Measurements from ENCODE around the gene SLC37A1. TPM values are rescaled to one million over a fixed set of nuclear protein-coding genes. Genes with fewer than 3 reads are reported as not detected.

SLC37A1 gene
- total RNA-seq, 1 experiment from 2014 or later = 15.0 TPM

DNA sequence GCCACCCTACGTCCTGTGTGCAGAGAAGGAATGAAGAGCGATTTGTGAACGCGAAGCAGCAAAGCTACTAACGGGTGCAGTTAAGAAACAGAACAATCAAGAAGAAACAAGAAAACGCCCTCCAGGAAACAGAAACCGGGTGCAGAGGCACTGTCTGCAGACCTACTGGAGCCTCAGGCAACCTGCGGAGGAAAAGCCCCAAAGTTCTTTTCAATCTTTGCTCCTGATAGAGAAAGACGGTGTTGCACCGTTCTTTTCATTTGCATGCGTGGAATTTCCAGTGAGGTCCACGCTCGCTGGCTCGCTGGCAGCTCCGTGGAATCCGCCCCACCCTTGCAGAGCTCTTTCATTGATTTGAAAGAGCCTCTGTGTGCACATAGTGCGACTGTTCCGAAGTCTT, 102.8 kb downstream of the SLC37A1 start:
- Histone ChIP-seq H3K9me3 (ENCODE audit: control insufficient read depth in 1 of 2, insufficient read depth in 1 of 2, low read depth in 1 of 2, low read length in 2 of 2) (no peaks in the 10 kb centered on the region), H3K4me1 (ENCODE audit: control insufficient read depth in 1 of 2, insufficient read depth in 2 of 2, low read length in 2 of 2) (no peaks in the 10 kb centered on the region; a peak in 1 of 4 replicates), H3K9me2 (ENCODE audit: insufficient read depth) (no peaks in the 10 kb centered on the region), H3K27me3 (ENCODE audit: insufficient read depth, low read length) (peaks cover 3% of the 10 kb centered on the region; the same call in 1 of the 2 replicates), H3K36me3 (ENCODE audit: control insufficient read depth in 1 of 2, insufficient read depth in 2 of 2, low read length in 2 of 2) (no peaks in the 10 kb centered on the region), H3K4me2 (ENCODE audit: low read length) (no peak overlapping the region), H2AFZ (ENCODE audit: low read depth, low read length, poor library complexity, severe bottlenecking) (no peak overlapping the region), H3K27ac (ENCODE audit: low read depth, low read length) (no peak overlapping the region), H3K79me2 (ENCODE audit: insufficient read depth, low read length) (no peaks in the 10 kb centered on the region), H3K9ac (ENCODE audit: low read length) (no peak overlapping the region), H4K20me1 (ENCODE audit: insufficient read depth) (no peaks in the 10 kb centered on the region), H3K4me3 (replicated peaks in 1 of 2; ENCODE audit: low read depth in 1 of 2, low read length in 2 of 2) (no peak overlapping the region)
- intact Hi-C loops (cut with micrococcal nuclease) = loop anchor here (10.0 kb wide), 1 partner anchor 108 kb away; no protein-coding TSS in a partner anchor
- POLR2A ChIA-PET = no interaction called here
- RAD21 ChIA-PET (ENCODE audit: low non-redundant PET in 1 of 2, low total read pairs in 2 of 2, uncharacterized antibody in 2 of 2, unreplicated experiment in 2 of 2) = no interaction called here
- ATAC-seq (no peak), DNase-seq (ENCODE audit: low read depth, low spot score) (no peak)
- TF ChIP-seq, protein P1, sequence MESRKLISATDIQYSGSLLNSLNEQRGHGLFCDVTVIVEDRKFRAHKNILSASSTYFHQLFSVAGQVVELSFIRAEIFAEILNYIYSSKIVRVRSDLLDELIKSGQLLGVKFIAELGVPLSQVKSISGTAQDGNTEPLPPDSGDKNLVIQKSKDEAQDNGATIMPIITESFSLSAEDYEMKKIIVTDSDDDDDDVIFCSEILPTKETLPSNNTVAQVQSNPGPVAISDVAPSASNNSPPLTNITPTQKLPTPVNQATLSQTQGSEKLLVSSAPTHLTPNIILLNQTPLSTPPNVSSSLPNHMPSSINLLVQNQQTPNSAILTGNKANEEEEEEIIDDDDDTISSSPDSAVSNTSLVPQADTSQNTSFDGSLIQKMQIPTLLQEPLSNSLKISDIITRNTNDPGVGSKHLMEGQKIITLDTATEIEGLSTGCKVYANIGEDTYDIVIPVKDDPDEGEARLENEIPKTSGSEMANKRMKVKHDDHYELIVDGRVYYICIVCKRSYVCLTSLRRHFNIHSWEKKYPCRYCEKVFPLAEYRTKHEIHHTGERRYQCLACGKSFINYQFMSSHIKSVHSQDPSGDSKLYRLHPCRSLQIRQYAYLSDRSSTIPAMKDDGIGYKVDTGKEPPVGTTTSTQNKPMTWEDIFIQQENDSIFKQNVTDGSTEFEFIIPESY (IDR thresholded peaks at IDR 0.05; ENCODE audit: extremely low read depth, insufficient replicate concordance, low read length) = no peak
- TF ChIP-seq FOSL1 (IDR thresholded peaks at IDR 0.05; ENCODE audit: low read depth) = no peak
- no peak for TF ChIP-seq SP1 (IDR thresholded peaks at IDR 0.05; ENCODE audit: low read depth)
- TF ChIP-seq JUND (IDR thresholded peaks at IDR 0.05) = no peak
- no peak for TF ChIP-seq EGR1 (IDR thresholded peaks at IDR 0.05; ENCODE audit: low read depth)
- no peak for TF ChIP-seq SRF (IDR thresholded peaks at IDR 0.05; ENCODE audit: low read depth)
- TF ChIP-seq CBX3 (IDR thresholded peaks at IDR 0.05; ENCODE audit: low read depth) = no peak
- TF ChIP-seq ZNF274 (IDR thresholded peaks at IDR 0.05; ENCODE audit: low read depth, low read length) = no peak
- TF ChIP-seq, protein P2, sequence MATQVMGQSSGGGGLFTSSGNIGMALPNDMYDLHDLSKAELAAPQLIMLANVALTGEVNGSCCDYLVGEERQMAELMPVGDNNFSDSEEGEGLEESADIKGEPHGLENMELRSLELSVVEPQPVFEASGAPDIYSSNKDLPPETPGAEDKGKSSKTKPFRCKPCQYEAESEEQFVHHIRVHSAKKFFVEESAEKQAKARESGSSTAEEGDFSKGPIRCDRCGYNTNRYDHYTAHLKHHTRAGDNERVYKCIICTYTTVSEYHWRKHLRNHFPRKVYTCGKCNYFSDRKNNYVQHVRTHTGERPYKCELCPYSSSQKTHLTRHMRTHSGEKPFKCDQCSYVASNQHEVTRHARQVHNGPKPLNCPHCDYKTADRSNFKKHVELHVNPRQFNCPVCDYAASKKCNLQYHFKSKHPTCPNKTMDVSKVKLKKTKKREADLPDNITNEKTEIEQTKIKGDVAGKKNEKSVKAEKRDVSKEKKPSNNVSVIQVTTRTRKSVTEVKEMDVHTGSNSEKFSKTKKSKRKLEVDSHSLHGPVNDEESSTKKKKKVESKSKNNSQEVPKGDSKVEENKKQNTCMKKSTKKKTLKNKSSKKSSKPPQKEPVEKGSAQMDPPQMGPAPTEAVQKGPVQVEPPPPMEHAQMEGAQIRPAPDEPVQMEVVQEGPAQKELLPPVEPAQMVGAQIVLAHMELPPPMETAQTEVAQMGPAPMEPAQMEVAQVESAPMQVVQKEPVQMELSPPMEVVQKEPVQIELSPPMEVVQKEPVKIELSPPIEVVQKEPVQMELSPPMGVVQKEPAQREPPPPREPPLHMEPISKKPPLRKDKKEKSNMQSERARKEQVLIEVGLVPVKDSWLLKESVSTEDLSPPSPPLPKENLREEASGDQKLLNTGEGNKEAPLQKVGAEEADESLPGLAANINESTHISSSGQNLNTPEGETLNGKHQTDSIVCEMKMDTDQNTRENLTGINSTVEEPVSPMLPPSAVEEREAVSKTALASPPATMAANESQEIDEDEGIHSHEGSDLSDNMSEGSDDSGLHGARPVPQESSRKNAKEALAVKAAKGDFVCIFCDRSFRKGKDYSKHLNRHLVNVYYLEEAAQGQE (IDR thresholded peaks at IDR 0.05; ENCODE audit: low read depth) = no peak
- no peak for TF ChIP-seq ELF1 (IDR thresholded peaks at IDR 0.05; ENCODE audit: borderline replicate concordance, low read depth)
- TF ChIP-seq, protein P3, sequence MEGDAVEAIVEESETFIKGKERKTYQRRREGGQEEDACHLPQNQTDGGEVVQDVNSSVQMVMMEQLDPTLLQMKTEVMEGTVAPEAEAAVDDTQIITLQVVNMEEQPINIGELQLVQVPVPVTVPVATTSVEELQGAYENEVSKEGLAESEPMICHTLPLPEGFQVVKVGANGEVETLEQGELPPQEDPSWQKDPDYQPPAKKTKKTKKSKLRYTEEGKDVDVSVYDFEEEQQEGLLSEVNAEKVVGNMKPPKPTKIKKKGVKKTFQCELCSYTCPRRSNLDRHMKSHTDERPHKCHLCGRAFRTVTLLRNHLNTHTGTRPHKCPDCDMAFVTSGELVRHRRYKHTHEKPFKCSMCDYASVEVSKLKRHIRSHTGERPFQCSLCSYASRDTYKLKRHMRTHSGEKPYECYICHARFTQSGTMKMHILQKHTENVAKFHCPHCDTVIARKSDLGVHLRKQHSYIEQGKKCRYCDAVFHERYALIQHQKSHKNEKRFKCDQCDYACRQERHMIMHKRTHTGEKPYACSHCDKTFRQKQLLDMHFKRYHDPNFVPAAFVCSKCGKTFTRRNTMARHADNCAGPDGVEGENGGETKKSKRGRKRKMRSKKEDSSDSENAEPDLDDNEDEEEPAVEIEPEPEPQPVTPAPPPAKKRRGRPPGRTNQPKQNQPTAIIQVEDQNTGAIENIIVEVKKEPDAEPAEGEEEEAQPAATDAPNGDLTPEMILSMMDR (IDR thresholded peaks at IDR 0.05 in 2 of 3, conservative IDR thresholded peaks at IDR 0.05 in 1 of 3; ENCODE audit: borderline replicate concordance in 1 of 3, insufficient read depth in 1 of 3, low read depth in 2 of 3, low read length in 2 of 3) = no peak
- TF ChIP-seq POLR2AphosphoS5 (IDR thresholded peaks at IDR 0.05; ENCODE audit: low read depth, low read length) = no peak
- no peak for TF ChIP-seq TCF7L2 (IDR thresholded peaks at IDR 0.05; ENCODE audit: borderline replicate concordance, extremely low read depth, insufficient read depth, insufficient read length)
- CTCF ChIA-PET = no interaction called here
- BruUV-seq (replicated peaks) = no TSS peak

All from HCT116 (cell line).